Peyer's patch (tissue), 4 donors: ENCODE data around the gene TRAPPC4.
"Not testable (repeated sequence)": the region's sequence is repeated elsewhere in the genome, so short reads cannot be mapped to it uniquely, and the experiment has no call there.

ENCODE experiments used
- CTCF ChIP-seq, 6 experiments: fragments of 450-650 bp in 4 of 6; fragments of 200-600 bp in 2 of 6; sonication (generic) in 1 of 6; IDR thresholded peaks; one replicate each; pipeline ENCODE4 v1.5.1; 2017 to 2019; ENCODE audit warnings: antibody characterized with exemption in 6 of 6, mild to moderate bottlenecking in 3 of 6, moderate library complexity in 1 of 6
- POLR2A ChIP-seq, 2 donors: fragments of 450-650 bp; IDR thresholded peaks; one replicate each; pipeline ENCODE4 v1.5.1; 2017; ENCODE audit warnings: antibody characterized with exemption in 2 of 2, mild to moderate bottlenecking in 2 of 2, moderate library complexity in 2 of 2

GRCh38 chr11:118991486-118992038 lies 27.0 kb upstream of the TRAPPC4 start:
- TF ChIP-seq CTCF, POLR2A (IDR thresholded peaks at IDR 0.05): not testable (repeated sequence)
